Lower lobe of right lung (tissue), 2 donors: ENCODE results near the gene METTL15. TPM values are rescaled to one million over a fixed set of nuclear protein-coding genes. Genes with fewer than 3 reads are reported as not detected.

Experiments
- ATAC-seq, 2 donors: fragments of 200-7000 bp; cut with Tn5 transposase; one replicate each; pipeline ENCODE4 v1.9.1; 2020 to 2022; ENCODE audit warnings: mild to moderate bottlenecking in 2 of 2, moderate library complexity in 2 of 2
- DNase-seq: peaks from one replicate; pipeline ENCODE4 v3.0.0-alpha.2; 2020
- H3K27ac ChIP-seq: fragments of 200-600 bp; one replicate; pipeline ENCODE4 v1.8.0; 2022
- H3K27me3 ChIP-seq: fragments of 200-600 bp; one replicate; pipeline ENCODE4 v1.8.0; 2022; ENCODE audit warnings: low read depth
- H3K36me3 ChIP-seq: fragments of 200-600 bp; one replicate; pipeline ENCODE4 v1.8.0; 2022; ENCODE audit warnings: mild to moderate bottlenecking
- H3K4me1 ChIP-seq: fragments of 200-600 bp; one replicate; pipeline ENCODE4 v1.8.0; 2022
- H3K4me3 ChIP-seq: fragments of 200-600 bp; one replicate; pipeline ENCODE4 v1.8.0; 2022; ENCODE audit warnings: mild to moderate bottlenecking
- H3K9me3 ChIP-seq: fragments of 200-600 bp; one replicate; pipeline ENCODE4 v1.8.0; 2022
- CTCF ChIP-seq: fragments of 200-600 bp; IDR thresholded peaks from one replicate; pipeline ENCODE4 v1.8.0; 2022; ENCODE audit warnings: antibody characterized with exemption, mild to moderate bottlenecking
- intact Hi-C: fragments of 100-400 bp; cut with DNase I; formaldehyde crosslinking; loops from one replicate; pipeline ENCODE4 v1.11.0; 2022
- total RNA-seq: library from RNA; stranded (reverse); fragmentation: NEBNext Ultra II Directional; extraction: Animal tissue kit (Norgen Biotek cat#: 25700); gene quantifications from one replicate; pipeline ENCODE4 v1.2.1, GENCODE V29; 2021
- donor health status: DM: no; HTN: yes; CAD: no; lungs with severe emphysema.

Gene METTL15
- total RNA-seq, 1 donor from 2014 or later: 15.2 TPM

- no peak overlapping the region for H3K27ac ChIP-seq
- H3K27me3 ChIP-seq: no peaks in the 10 kb centered on the region
- H3K36me3 ChIP-seq: no peaks in the 10 kb centered on the region
- no peak for TF ChIP-seq CTCF
- no peak overlapping the region for H3K4me3 ChIP-seq
- H3K4me1 ChIP-seq: no peaks in the 10 kb centered on the region
- no peak for ATAC-seq
- intact Hi-C loops: no loop called here
- peaks cover 10% of the 10 kb centered on the region for H3K9me3 ChIP-seq
- no peak for DNase-seq
Observed at GRCh38 chr11:28337701-28338100, 229.5 kb downstream of the METTL15 start.

- no peak overlapping the region for H3K27ac ChIP-seq
- ATAC-seq (no peak), DNase-seq (no peak)
- no peaks in the 10 kb centered on the region for H3K27me3 ChIP-seq
- H3K4me1 ChIP-seq: no peaks in the 10 kb centered on the region
- no peak for TF ChIP-seq CTCF
- intact Hi-C loops: no loop called here
- H3K36me3 ChIP-seq: no peaks in the 10 kb centered on the region
- peaks cover 10% of the 10 kb centered on the region for H3K9me3 ChIP-seq
- no peak overlapping the region for H3K4me3 ChIP-seq
Observed at GRCh38 chr11:28338371-28338770, 230.2 kb downstream of the METTL15 start.

- Histone ChIP-seq H3K36me3 (no peaks in the 10 kb centered on the region), H3K4me3 (no peak overlapping the region), H3K9me3 (peaks cover 10% of the 10 kb centered on the region), H3K27ac (no peak overlapping the region), H3K4me1 (no peaks in the 10 kb centered on the region), H3K27me3 (no peaks in the 10 kb centered on the region)
- DNase-seq (no peak), ATAC-seq (no peak)
- no peak for TF ChIP-seq CTCF
- intact Hi-C loops: no loop called here
Observed at GRCh38 chr11:28339488-28339887, 231.3 kb downstream of the METTL15 start.

GRCh38 chr11:28342716-28343115 is 234.5 kb downstream of the METTL15 start:
- Histone ChIP-seq H3K27me3 (no peaks in the 10 kb centered on the region), H3K9me3 (peaks cover 10% of the 10 kb centered on the region), H3K27ac (no peak overlapping the region), H3K4me3 (no peak overlapping the region), H3K36me3 (no peaks in the 10 kb centered on the region), H3K4me1 (no peaks in the 10 kb centered on the region)
- DNase-seq: no peak
- ATAC-seq: no peak
- intact Hi-C loops: no loop called here
- no peak for TF ChIP-seq CTCF

GRCh38 chr11:28343304-28344233 is 235.4 kb downstream of the METTL15 start:
- Histone ChIP-seq H3K4me1 (no peaks in the 10 kb centered on the region), H3K27ac (no peak overlapping the region), H3K27me3 (no peaks in the 10 kb centered on the region), H3K4me3 (no peak overlapping the region), H3K9me3 (peaks cover 10% of the 10 kb centered on the region), H3K36me3 (no peaks in the 10 kb centered on the region)
- intact Hi-C loops: no loop called here
- ATAC-seq: no peak
- no peak for DNase-seq
- TF ChIP-seq CTCF: no peak
